ENCODE measurements around the gene CHRNA7. TPM values are rescaled to one million over a fixed set of nuclear protein-coding genes. Genes with fewer than 3 reads are reported as not detected.
A peak's percentile ranks its signal among the peaks of the same experiment; 100 is the strongest.

Gene CHRNA7
- polyA plus RNA-seq, 1 donor = 15.8 TPM

DNA sequence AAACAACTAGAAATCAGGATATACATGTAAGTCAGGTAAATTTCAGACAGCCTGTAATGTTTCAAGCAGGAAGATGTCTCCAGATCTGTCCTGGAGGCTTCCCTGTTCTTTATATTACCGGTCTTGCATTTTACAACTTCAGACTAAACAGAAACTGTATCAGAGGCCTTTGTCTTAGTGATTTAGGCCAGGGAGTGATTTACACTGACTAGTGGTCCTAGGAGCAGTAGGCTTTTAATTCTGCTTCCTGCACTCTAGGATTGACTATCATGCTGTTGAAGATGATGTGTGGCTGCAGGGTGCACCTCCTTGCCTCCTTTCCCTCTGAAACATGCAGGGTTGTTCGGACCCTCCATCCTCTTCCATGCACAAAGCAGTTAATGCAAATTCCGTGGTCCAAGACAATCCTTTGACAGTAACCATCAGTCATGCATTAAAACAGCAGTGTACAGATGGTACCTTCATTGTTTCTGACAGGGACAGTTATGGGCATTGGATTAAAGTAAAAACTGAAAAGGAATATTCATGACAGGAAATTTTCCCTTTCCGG lies 27.6 kb downstream of the CHRNA7 start:
- no peaks in the 10 kb centered on the region for H3K9me3 ChIP-seq (ENCODE audit: control insufficient read depth, low read depth, low read length)
- H3K36me3 ChIP-seq (ENCODE audit: control insufficient read depth, insufficient read depth, low read length) = no peaks in the 10 kb centered on the region
- DNase-seq = no peak
- 71% methylated on average over 1 of the region's 4 CpGs for WGBS (ENCODE audit: insufficient coverage, low lambda C conversion rate)
- H3K4me3 ChIP-seq (ENCODE audit: low read length) = no peak overlapping the region
- H3K4me1 ChIP-seq (ENCODE audit: control insufficient read depth, insufficient read depth, low read length) = peaks cover 2% of the 10 kb centered on the region
- H3K27ac ChIP-seq (ENCODE audit: low read length) = no peak overlapping the region
- H3K27me3 ChIP-seq (ENCODE audit: control insufficient read depth, insufficient read depth, low read length) = no peaks in the 10 kb centered on the region

DNA sequence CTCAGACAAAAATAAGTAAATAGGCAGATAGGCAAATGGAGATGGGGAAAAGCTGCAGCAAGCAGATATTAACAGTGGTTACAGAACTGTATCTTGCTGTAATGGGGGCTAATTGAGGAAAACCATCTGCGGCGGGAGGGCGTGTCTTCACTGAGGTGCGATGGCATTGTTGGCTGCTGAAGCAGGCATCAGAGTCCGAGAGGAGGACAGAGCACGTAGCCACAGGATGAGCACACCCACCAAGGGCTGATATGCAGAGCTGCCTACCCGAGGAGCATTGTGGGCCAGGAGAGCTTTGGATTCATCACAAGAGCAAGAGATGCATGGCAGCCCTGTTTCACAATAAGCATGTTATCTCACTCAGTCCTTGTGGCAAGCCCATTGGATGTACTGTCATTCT lies 30.4 kb downstream of the CHRNA7 start:
- H3K27me3 ChIP-seq (ENCODE audit: control insufficient read depth, insufficient read depth, low read length) = no peaks in the 10 kb centered on the region
- no peaks in the 10 kb centered on the region for H3K4me1 ChIP-seq (ENCODE audit: control insufficient read depth, insufficient read depth, low read length)
- WGBS (ENCODE audit: insufficient coverage, low lambda C conversion rate) = no CpG with 5 or more reads among the region's 7 CpGs
- H3K36me3 ChIP-seq (ENCODE audit: control insufficient read depth, insufficient read depth, low read length) = peaks cover 5% of the 10 kb centered on the region
- no peak for DNase-seq
- peaks cover 2% of the 10 kb centered on the region for H3K9me3 ChIP-seq (ENCODE audit: control insufficient read depth, low read depth, low read length)
- no peak overlapping the region for H3K27ac ChIP-seq (ENCODE audit: low read length)
- no peak overlapping the region for H3K4me3 ChIP-seq (ENCODE audit: low read length)

- Histone ChIP-seq H3K27me3 (ENCODE audit: control insufficient read depth, insufficient read depth, low read length) (no peaks in the 10 kb centered on the region), H3K4me1 (ENCODE audit: control insufficient read depth, insufficient read depth, low read length) (no peaks in the 10 kb centered on the region), H3K36me3 (ENCODE audit: control insufficient read depth, insufficient read depth, low read length) (peaks cover 6% of the 10 kb centered on the region), H3K27ac (ENCODE audit: low read length) (no peak overlapping the region), H3K9me3 (ENCODE audit: control insufficient read depth, low read depth, low read length) (peaks cover 17% of the 10 kb centered on the region), H3K4me3 (ENCODE audit: low read length) (no peak overlapping the region)
- 100% methylated on average over 1 of the region's 1 CpG for WGBS (ENCODE audit: insufficient coverage, low lambda C conversion rate)
- DNase-seq = no peak
These were observed 36.8 kb downstream of the CHRNA7 start for GRCh38 chr15:32067115-32067514.

DNA sequence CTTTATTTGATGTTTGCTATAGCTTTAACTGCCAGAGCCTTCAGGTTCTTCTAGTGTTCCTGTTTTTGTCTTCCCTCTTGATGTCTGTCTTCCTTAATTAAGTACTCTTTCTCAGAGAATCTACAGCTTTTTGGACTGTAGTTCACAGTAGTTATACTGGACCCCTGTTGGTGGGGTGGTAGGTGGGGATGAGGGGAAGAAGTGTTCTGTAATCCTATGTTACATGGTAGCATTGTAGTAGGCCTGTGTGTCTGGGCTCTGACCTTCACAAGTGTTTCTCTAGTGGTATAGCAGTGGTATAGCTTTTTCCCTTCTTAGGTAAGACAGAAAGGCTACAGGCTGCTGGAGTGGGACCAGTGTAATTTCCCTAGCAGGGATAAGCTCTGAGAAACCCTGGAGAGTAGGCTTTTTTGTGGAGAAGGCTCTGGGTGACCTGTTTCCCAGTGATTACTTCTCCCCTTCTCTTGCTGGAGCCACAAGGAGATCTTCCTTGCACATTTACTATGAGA lies 59.6 kb downstream of the CHRNA7 start:
- Histone ChIP-seq H3K36me3 (ENCODE audit: control insufficient read depth, insufficient read depth, low read length) (no peaks in the 10 kb centered on the region), H3K27me3 (ENCODE audit: control insufficient read depth, insufficient read depth, low read length) (no peaks in the 10 kb centered on the region), H3K9me3 (ENCODE audit: control insufficient read depth, low read depth, low read length) (no peaks in the 10 kb centered on the region), H3K4me1 (ENCODE audit: control insufficient read depth, insufficient read depth, low read length) (no peaks in the 10 kb centered on the region), H3K27ac (ENCODE audit: low read length) (no peak overlapping the region), H3K4me3 (ENCODE audit: low read length) (no peak overlapping the region)
- no peak for DNase-seq

- Histone ChIP-seq H3K4me3 (ENCODE audit: low read length) (no peak overlapping the region), H3K4me1 (ENCODE audit: control insufficient read depth, insufficient read depth, low read length) (no peaks in the 10 kb centered on the region), H3K27ac (ENCODE audit: low read length) (peak overlapping the region; percentile 34), H3K27me3 (ENCODE audit: control insufficient read depth, insufficient read depth, low read length) (no peaks in the 10 kb centered on the region), H3K36me3 (ENCODE audit: control insufficient read depth, insufficient read depth, low read length) (no peaks in the 10 kb centered on the region), H3K9me3 (ENCODE audit: control insufficient read depth, low read depth, low read length) (no peaks in the 10 kb centered on the region)
- WGBS (ENCODE audit: insufficient coverage, low lambda C conversion rate) = 29% methylated on average over 3 of the region's 4 CpGs
- peak in 1 of 2 donors; percentile 24 for DNase-seq
These were observed 61.4 kb downstream of the CHRNA7 start for GRCh38 chr15:32091505-32092380.

GRCh38 chr15:32096213-32096612 lies 65.9 kb downstream of the CHRNA7 start:
- no peak for DNase-seq
- H3K4me1 ChIP-seq (ENCODE audit: control insufficient read depth, insufficient read depth, low read length) = peaks cover 12% of the 10 kb centered on the region
- WGBS (ENCODE audit: insufficient coverage, low lambda C conversion rate) = 13% methylated on average over 1 of the region's 2 CpGs
- no peak overlapping the region for H3K27ac ChIP-seq (ENCODE audit: low read length)
- no peaks in the 10 kb centered on the region for H3K36me3 ChIP-seq (ENCODE audit: control insufficient read depth, insufficient read depth, low read length)
- no peaks in the 10 kb centered on the region for H3K27me3 ChIP-seq (ENCODE audit: control insufficient read depth, insufficient read depth, low read length)
- H3K9me3 ChIP-seq (ENCODE audit: control insufficient read depth, low read depth, low read length) = no peaks in the 10 kb centered on the region
- no peak overlapping the region for H3K4me3 ChIP-seq (ENCODE audit: low read length)

GRCh38 chr15:32096916-32097617 lies 66.8 kb downstream of the CHRNA7 start:
- no CpG with 5 or more reads among the region's 13 CpGs for WGBS (ENCODE audit: insufficient coverage, low lambda C conversion rate)
- no peak for DNase-seq
- no peaks in the 10 kb centered on the region for H3K27me3 ChIP-seq (ENCODE audit: control insufficient read depth, insufficient read depth, low read length)
- H3K9me3 ChIP-seq (ENCODE audit: control insufficient read depth, low read depth, low read length) = no peaks in the 10 kb centered on the region
- H3K4me3 ChIP-seq (ENCODE audit: low read length) = no peak overlapping the region
- H3K36me3 ChIP-seq (ENCODE audit: control insufficient read depth, insufficient read depth, low read length) = peaks cover 3% of the 10 kb centered on the region
- no peak overlapping the region for H3K27ac ChIP-seq (ENCODE audit: low read length)
- H3K4me1 ChIP-seq (ENCODE audit: control insufficient read depth, insufficient read depth, low read length) = peaks cover 12% of the 10 kb centered on the region

DNA sequence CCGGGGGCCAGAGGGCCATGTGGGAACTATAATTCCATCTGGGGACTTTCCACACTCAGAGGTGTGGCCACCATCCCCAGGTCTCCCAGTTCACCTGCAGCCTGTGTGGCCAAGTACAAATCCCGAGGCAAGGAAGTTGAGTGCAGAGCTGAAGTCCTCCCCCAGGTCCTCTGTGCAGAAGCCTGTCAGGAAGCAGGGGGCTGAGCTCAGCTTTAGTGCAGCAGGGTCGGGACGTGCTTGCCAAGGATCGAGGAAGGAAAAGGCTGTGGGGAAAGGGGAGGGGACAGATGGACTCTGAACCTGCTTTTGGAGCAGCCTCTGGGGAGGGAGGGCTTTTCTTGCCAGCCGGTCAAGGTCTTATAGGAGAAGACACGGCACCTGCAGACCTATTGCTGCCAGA lies 67.7 kb downstream of the CHRNA7 start:
- Histone ChIP-seq H3K4me1 (ENCODE audit: control insufficient read depth, insufficient read depth, low read length) (peaks cover 12% of the 10 kb centered on the region), H3K9me3 (ENCODE audit: control insufficient read depth, low read depth, low read length) (no peaks in the 10 kb centered on the region), H3K27ac (ENCODE audit: low read length) (peak overlapping the region; percentile 68), H3K36me3 (ENCODE audit: control insufficient read depth, insufficient read depth, low read length) (peaks cover 3% of the 10 kb centered on the region), H3K4me3 (ENCODE audit: low read length) (no peak overlapping the region), H3K27me3 (ENCODE audit: control insufficient read depth, insufficient read depth, low read length) (no peaks in the 10 kb centered on the region)
- WGBS (ENCODE audit: insufficient coverage, low lambda C conversion rate) = no CpG with 5 or more reads among the region's 7 CpGs
- DNase-seq = peak; percentile 64 to 84

DNA sequence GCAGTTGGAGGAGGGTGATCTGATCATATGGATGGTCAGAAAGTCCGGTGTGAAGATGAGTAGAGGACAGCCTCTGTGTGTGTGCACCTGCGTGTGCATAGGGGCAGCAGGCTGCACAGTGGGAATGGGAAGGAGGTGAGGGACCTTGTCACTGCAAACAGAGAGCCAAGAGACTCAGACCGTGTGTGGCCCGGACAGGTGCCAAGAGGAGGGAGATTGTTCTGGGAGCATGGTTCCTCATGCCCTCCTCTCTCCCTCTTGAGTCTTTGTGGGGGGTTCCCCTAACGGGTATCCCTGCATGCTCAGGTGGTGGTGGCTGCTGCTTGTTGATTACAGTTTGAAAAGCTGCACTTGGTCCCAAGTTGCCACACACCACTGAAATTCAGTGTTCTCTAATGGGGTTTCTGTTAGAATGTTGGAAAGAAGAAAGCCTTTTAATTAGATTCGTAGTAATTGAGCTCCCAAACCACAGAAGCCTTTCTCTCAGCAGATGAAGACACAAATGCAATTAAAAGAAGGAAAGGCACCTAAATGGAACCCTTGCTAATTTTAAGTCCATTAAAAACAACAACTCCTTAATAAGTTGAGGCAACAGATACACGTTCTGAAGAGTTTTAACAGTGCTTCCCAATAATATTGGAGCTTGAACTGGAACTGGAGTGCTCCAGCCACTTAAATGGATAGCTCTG lies 68.9 kb downstream of the CHRNA7 start:
- 83% methylated on average over 1 of the region's 7 CpGs for WGBS (ENCODE audit: insufficient coverage, low lambda C conversion rate)
- H3K36me3 ChIP-seq (ENCODE audit: control insufficient read depth, insufficient read depth, low read length) = peaks cover 7% of the 10 kb centered on the region
- no peaks in the 10 kb centered on the region for H3K27me3 ChIP-seq (ENCODE audit: control insufficient read depth, insufficient read depth, low read length)
- H3K27ac ChIP-seq (ENCODE audit: low read length) = no peak overlapping the region
- DNase-seq = no peak
- no peaks in the 10 kb centered on the region for H3K9me3 ChIP-seq (ENCODE audit: control insufficient read depth, low read depth, low read length)
- no peak overlapping the region for H3K4me3 ChIP-seq (ENCODE audit: low read length)
- peaks cover 12% of the 10 kb centered on the region for H3K4me1 ChIP-seq (ENCODE audit: control insufficient read depth, insufficient read depth, low read length)
